Posterior vena cava (tissue), 2 donors: Measurements from ENCODE around the gene EPHB3. TPM values are rescaled to one million over a fixed set of nuclear protein-coding genes. Genes with fewer than 3 reads are reported as not detected.

Experiments used
- DNase-seq: peaks from one replicate; pipeline ENCODE4 v3.0.0-alpha.2; 2020; ENCODE audit warnings: low spot score
- intact Hi-C, 2 donors: fragments of 100-400 bp; cut with DNase I; formaldehyde crosslinking; loops; one replicate each; pipeline versions ENCODE4 v1.14.1 to v1.14.2; 2022 to 2023
- total RNA-seq, 2 donors: library from RNA; stranded (reverse); fragmentation: NEBNext Ultra II Directional; extraction: Animal tissue kit (Norgen Biotek cat#: 25700); gene quantifications; one replicate each; pipeline ENCODE4 v1.2.1, GENCODE V29; 2021
- donor health status: DM: yes; HTN: yes; CAD: no.
- donor health status: DM: yes; HTN: yes; CAD: no.

Gene EPHB3
- total RNA-seq, 2 donors from 2014 or later, result 6.9 to 10.8 TPM

DNA sequence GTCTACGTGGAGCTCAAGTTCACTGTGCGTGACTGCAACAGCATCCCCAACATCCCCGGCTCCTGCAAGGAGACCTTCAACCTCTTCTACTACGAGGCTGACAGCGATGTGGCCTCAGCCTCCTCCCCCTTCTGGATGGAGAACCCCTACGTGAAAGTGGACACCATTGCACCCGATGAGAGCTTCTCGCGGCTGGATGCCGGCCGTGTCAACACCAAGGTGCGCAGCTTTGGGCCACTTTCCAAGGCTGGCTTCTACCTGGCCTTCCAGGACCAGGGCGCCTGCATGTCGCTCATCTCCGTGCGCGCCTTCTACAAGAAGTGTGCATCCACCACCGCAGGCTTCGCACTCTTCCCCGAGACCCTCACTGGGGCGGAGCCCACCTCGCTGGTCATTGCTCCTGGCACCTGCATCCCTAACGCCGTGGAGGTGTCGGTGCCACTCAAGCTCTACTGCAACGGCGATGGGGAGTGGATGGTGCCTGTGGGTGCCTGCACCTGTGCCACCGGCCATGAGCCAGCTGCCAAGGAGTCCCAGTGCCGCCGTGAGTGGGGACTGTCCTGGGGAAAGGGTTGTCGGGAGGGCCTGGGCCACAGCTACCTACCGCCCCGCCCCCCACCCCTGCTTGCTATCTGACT lies 11.2 kb downstream of the EPHB3 start:
- intact Hi-C loops, result no loop called here

DNA sequence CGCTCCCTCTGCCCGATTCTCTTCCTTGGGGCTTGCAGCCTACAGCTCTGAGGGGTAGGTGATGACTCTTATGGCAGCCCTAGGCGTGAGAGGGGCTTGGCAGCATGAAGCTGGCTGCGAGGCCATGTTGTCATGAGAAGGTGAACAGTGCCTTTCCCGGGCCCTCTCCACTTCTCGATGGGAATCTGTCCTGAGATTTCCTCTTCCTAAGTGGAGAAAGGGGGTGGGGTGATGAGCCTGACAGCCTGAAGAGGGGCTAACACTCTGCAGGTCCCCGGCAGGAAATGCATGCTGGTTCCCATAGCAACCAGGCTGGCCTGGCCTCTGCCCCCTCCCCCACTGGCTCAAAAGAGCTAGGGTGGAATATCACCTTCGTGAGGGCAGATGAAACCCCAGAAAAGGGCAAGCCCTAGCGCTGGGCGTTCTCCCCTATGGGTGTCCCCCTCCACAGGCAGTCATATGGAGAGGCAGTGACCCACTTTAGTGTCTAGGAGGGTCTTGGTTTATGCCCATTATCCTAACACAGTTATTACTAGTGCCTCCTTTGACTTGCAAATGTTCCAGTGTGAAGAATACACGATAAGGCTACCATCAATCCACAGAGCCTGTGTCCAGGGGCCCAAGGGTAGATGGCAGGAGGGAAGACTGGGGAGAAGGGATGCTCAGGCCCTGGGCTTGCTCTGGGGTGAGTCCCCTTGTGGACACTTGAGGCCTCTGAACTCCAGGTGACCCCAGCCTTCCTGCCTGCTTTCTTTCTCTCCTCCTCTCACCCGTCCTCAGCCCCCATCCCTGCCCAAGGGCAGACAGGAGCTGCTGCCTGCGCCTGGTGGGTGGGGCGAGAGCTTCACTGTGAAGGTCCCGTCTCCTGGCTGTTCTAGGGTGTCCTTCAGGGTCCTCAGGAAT lies 13.2 kb downstream of the EPHB3 start:
- intact Hi-C loops, result no loop called here
- DNase-seq, result no peak

More for the DNA sequence above, 11.2 kb downstream of the EPHB3 start:
- DNase-seq, result no peak

DNA sequence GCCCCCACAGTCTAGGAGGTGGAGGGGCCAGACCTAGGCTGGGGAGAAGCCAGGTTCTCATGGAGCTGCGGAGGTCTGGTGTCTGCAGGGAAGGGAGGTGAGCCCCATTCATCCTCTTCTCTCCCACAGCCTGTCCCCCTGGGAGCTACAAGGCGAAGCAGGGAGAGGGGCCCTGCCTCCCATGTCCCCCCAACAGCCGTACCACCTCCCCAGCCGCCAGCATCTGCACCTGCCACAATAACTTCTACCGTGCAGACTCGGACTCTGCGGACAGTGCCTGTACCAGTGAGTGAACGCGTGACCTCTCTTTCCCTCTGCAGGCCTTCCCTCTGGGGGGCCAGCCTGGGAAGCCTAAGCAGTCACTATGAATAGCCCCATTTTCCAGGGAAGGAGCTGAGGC lies 14.1 kb downstream of the EPHB3 start:
- no peak for DNase-seq
- intact Hi-C loops, result no loop called here

DNA sequence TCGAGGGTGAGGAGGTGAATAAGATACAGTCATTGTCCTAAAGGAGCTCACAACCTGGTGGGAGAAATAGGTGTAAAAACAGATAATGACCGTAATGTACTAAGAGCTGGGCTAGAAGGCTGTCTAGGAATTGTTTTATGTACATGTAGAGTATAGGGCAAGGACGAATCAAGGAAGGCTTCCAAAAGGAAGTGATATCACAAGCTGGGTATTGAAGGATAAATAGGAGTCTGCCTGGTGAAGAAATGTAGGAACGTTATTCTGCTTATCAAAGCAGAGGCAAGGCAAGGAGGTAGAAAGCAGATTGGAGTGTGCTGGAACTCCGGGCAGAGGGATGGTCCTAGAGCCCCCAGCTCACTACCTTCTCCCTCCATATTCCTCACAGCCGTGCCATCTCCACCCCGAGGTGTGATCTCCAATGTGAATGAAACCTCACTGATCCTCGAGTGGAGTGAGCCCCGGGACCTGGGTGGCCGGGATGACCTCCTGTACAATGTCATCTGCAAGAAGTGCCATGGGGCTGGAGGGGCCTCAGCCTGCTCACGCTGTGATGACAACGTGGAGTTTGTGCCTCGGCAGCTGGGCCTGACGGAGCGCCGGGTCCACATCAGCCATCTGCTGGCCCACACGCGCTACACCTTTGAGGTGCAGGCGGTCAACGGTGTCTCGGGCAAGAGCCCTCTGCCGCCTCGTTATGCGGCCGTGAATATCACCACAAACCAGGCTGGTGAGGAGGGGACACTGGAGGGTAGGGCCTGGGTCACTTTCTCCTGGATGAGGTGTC lies 15.1 kb downstream of the EPHB3 start:
- no peak for DNase-seq
- intact Hi-C loops, result no loop called here

DNA sequence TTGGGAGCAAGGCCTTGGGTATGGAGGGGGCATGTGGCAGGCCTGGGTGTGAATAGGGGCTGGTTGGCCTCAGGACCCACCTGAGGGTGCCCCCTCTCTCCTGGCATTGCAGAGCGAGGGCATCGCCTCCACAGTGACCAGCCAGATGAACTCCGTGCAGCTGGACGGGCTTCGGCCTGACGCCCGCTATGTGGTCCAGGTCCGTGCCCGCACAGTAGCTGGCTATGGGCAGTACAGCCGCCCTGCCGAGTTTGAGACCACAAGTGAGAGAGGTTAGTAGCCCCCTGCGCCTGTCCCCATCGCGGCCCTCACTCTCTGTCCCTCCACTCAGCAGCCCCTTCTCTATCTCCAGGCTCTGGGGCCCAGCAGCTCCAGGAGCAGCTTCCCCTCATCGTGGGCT lies 16.0 kb downstream of the EPHB3 start:
- no peak for DNase-seq
- intact Hi-C loops, result no loop called here

DNA sequence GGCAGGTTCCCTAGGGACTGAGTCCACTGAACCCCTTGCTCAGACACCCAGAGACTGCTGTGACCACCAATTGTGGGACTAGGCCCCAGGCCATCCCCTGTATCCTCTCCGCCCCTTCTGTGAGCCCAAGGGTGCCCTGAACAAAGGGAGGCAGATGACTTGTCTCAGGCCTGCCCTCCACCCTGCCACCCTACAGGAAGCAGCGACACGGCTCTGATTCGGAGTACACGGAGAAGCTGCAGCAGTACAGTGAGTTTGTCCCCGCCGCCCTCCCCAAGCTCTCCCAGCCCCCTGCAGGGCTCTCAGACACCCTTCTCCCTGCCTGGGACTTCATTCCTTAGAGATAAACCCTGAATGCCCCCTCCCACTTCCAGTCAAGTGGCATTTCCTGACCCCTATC lies 16.6 kb downstream of the EPHB3 start:
- DNase-seq, result no peak
- intact Hi-C loops, result no loop called here

DNA sequence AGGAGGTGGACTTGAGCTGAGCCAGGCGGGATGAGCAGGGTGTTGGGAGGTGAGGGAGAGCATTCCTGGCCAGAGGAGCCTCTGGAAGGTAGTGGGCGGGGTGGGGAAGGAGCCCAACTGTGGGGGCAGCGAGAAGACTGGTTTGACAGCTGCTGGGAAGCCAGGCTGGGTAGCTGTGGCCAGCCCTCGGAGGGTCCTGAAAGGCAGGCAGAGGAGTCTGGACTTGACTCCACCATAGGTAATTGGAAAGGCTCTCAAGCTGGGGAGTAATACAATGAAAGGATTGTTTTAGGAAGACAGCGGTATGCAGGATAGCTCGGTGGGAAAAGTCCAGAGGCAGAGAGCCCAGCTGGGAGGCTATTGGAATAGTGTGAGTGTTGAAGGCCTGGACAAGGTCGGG lies 17.2 kb downstream of the EPHB3 start:
- no peak for DNase-seq
- intact Hi-C loops, result no loop called here

DNA sequence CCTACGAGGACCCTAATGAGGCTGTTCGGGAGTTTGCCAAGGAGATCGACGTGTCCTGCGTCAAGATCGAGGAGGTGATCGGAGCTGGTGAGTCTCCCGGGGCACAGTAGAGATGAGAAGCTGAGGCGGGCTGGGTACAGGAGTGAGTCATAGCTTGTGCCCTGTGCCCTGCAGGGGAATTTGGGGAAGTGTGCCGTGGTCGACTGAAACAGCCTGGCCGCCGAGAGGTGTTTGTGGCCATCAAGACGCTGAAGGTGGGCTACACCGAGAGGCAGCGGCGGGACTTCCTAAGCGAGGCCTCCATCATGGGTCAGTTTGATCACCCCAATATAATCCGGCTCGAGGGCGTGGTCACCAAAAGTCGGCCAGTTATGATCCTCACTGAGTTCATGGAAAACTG lies 17.9 kb downstream of the EPHB3 start:
- DNase-seq, result no peak
- intact Hi-C loops, result no loop called here

DNA sequence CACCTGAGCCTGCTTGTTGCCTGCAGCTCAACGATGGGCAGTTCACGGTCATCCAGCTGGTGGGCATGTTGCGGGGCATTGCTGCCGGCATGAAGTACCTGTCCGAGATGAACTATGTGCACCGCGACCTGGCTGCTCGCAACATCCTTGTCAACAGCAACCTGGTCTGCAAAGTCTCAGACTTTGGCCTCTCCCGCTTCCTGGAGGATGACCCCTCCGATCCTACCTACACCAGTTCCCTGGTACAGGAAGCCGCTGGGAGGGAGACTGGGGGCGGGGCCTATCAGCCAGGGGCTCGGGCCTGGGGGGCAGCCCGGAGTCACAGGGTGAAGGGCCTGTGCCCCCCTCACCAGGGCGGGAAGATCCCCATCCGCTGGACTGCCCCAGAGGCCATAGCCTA lies 18.8 kb downstream of the EPHB3 start:
- no peak for DNase-seq
- intact Hi-C loops, result no loop called here

DNA sequence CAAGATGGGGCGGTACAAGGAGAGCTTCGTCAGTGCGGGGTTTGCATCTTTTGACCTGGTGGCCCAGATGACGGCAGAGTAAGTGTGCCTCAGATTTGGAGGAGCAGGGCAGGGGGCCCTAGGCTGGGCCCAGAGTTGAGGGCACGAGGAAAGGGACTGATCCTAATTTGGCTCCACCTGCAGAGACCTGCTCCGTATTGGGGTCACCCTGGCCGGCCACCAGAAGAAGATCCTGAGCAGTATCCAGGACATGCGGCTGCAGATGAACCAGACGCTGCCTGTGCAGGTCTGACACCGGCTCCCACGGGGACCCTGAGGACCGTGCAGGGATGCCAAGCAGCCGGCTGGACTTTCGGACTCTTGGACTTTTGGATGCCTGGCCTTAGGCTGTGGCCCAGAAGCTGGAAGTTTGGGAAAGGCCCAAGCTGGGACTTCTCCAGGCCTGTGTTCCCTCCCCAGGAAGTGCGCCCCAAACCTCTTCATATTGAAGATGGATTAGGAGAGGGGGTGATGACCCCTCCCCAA lies 19.8 kb downstream of the EPHB3 start:
- DNase-seq, result no peak
- intact Hi-C loops, result no loop called here

DNA sequence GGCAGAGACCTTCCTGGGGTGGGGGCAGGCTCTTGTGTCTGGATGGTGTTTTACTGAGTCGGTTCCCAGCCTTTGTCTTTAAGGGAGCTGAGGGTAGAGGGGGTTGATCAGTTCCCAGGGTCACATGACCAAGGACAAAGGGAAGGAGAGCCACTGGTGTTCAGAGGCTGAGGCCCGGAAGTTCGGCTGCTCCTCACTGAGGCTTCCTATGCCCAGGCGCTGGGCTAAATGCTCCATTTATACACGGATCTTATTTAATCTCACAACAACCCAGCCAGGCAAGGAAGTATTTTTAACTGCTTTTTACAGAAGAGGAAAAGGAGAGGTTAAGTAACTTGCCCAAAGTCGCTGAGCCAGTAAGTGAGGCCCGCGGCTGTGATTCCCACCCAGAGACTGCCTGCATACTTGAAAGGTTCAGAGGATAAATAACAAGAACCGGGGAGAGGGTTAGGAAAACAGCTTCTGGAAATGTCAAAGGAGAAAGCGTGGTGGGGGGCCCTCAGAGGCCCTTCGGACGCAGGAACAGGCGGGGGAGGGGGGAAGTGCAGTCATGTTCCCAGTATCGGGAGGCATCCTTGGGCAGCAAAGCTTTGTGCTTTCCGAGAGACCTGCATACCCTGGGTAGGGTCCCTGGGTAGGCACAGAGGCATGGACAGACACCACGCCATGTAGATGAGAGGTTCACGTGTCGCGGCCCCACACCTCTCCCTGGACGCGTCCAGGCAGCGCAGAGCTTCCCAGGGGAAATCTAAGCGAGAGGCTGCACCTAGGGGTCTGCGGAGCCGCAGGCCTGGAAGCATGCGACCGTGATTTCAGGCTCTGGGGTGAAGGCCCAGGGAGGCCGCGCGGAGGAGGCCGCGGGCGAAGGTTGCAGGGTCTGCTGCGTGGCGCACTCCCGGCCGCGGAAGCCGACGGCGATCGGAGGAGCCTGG lies 21.3 kb downstream of the EPHB3 start:
- no peak for DNase-seq
- intact Hi-C loops, result no loop called here

DNA sequence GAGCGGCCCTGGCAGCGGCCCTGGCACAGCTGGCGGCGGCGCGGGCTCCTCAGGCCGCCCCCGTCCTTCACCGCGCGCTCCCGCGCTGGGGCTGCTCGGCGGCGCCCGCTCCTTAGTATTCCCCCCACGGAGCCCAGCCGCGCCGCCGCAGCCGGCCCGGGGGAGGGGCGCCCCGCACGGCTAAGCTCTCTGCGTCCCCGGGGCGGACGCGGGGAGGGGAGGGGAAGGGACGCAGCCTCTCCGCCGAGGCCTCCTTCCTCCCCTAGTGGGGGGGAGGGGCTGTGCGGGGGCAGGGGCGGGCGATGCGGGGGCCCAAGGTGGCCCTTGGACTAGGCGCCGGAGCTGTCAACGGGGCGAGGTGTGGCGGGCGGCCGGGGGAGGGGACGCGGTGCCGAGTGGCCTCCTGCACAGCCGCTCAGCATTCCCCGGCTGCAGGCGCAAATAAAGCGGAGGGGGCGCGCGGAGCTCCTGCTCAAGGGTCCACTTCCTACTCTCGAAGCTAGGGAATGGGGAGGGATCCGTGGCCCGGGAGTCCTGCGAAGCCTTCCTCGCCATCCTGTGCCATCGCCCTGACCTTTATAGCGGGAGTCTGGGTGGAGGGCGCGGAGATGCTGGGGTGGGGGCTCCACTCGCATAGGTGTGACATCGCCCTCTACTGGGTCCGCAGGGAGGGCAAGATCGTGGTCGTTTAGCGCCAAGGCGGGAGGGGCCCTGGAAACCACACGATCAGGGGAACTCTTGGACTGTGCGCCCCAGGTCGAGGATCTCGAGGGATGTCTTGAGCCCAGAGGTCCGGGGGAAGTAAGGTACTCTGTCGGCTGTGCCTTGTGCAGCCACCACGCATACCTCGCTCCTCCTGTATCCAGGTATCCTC lies 22.2 kb downstream of the EPHB3 start:
- no peak for DNase-seq
- intact Hi-C loops, result no loop called here

DNA sequence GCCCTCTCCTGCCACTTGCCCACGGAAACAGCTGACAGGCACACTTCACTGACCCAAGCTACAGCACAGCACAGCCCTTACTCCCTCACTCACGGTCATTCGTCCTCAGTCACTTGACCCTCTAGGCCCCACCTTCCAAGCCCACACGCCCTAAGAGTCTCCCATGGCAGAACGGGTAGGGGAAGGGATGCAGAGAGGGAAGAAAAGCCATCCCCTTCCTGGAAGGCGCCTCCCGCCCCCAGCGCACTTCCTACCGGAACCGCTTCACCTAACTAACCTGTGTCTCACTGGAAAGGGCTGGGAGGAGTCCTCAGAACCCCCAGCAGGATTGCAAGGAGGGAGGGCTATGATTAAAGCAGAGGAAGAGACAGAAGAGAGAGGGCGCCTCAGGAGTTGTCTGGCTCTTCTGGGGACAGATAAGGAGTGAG lies 22.9 kb downstream of the EPHB3 start:
- DNase-seq, result no peak
- intact Hi-C loops, result no loop called here

DNA sequence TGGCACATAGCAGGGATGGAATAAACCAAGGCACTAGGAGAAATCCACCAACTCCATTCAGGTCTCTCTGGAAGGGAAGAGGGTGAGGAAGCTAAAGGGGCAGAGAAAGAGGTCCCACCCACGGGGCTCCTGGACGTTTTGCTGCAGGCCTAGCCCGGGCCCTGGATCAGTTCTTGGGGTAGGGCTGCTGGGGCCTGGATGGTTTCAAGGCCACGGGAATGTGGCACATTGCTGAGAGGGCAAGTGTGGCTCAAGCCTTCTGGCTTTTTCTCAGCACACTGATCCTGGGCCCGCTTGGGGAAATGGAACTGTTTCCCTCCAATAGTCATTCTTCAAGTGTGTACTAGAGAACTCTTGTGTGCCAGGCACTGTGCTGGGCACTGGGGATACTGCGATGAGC lies 24.0 kb downstream of the EPHB3 start:
- intact Hi-C loops, result no loop called here
- DNase-seq, result no peak

DNA sequence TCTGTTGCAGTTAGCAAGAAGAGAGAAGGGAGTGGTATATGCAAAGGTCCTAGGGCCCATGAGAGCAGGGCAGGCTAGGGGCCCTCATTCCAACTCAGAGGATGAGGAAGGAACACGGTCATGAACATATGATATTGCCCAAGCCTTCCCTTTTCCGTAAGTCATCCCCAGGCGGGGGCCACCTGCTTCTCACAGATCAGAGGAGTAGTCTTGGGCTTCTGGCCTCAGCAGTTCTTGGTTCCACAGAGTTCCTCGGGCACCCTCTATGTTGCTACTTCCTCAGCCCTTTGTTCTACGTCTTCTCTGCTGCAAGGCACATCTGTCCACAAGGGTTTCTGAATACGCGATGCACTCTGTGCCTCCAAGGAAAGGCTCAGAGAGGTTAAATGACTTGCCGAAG lies 25.3 kb downstream of the EPHB3 start:
- DNase-seq, result no peak
- intact Hi-C loops, result no loop called here

DNA sequence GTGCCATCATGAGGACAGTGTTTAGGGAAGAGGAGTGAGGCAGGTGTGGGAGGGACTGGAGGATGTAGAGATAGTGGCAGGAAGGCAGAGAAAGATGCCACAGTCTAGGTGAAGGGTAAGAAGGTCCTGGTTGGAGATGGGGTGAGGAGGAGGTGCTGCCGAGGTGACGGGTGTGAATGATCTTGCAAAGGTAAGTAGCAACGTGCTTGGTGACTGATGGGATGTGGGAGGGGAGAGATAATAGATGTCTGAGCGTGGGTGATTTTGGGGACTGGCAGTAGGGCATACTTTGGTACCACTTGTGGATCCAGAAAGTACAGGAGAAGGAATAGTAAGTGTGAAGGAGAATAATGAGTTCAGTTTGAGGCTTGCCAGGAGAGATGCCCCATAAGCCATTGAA lies 27.2 kb downstream of the EPHB3 start:
- DNase-seq, result no peak
- intact Hi-C loops, result no loop called here

DNA sequence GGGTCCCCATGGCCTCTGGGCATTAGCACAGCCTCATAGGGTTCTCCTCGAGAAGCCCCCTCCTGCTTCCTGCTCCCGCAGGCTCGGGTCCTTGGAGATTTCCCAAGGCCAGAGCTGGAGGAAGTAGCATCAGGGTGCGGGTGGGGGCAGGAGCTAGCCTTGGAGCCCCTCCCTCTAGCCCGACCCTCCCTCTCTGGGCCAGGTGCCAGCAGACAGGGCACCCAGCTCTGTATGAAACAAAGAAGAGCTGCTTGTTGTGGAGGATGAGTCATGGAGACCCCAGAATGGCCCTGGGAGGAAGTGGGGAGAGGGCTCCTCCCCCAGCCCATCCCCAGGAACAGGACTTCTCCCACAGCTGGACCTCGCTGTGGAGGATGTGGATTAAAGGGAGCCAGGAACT lies 29.2 kb downstream of the EPHB3 start:
- DNase-seq, result no peak
- intact Hi-C loops, result loop anchor here in 1 of 2 donors (2.0 kb wide), 1 partner anchor 68 kb away; no protein-coding TSS in a partner anchor

DNA sequence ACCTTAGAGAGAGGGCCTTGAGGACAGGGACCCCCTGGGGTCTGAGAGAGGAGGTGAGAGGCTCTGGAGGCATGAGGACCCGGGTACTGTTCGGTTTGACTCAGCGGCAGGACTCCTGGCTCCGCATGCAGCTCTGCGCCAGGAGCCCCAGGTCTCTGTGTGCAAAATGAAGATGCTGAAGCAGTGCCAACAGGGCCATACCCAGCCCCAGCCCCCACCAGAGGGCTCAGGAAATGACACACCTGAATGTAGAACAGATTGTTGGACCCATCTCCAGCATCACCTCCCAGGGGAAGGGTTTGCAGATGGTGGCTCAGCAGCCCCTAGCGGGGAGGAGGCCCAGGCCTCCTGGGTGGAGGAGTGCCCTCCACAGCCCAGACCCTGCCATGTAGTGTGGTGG lies 30.2 kb downstream of the EPHB3 start:
- intact Hi-C loops, result loop anchor here in 1 of 2 donors (1.0 to 2.0 kb wide), 2 partner anchors 27 to 69 kb away; no protein-coding TSS in a partner anchor
- DNase-seq, result no peak
